Upper lobe of left lung (tissue), 6 donors: ENCODE measurements around the gene PPIA. TPM values are rescaled to one million over a fixed set of nuclear protein-coding genes. Genes with fewer than 3 reads are reported as not detected.
"Not testable (repeated sequence)": the region's sequence is repeated elsewhere in the genome, so short reads cannot be mapped to it uniquely, and the experiment has no call there.

ENCODE experiments used
- ATAC-seq, 2 donors: fragments of 200-7000 bp; cut with Tn5 transposase; one replicate each; pipeline ENCODE4 v1.9.1; 2022; ENCODE audit warnings: mild to moderate bottlenecking in 2 of 2, moderate library complexity in 2 of 2; ENCODE audit not compliant: low FRiP score in 2 of 2
- DNase-seq, 2 donors: peaks; one replicate each; pipeline ENCODE4 v3.0.0-alpha.2; 2019 to 2020
- H3K27ac ChIP-seq, 4 donors: fragments of 200-600 bp; sonication (generic); one replicate each; pipeline ENCODE4 v1.5.1; 2016 to 2019
- H3K27me3 ChIP-seq, 4 donors: fragments of 200-600 bp; sonication (generic); one replicate each; pipeline ENCODE4 v1.5.1; 2017 to 2019
- H3K36me3 ChIP-seq, 4 donors: fragments of 200-600 bp; sonication (generic); one replicate each; pipeline ENCODE4 v1.5.1; 2016 to 2019
- H3K4me1 ChIP-seq, 4 donors: fragments of 200-600 bp; sonication (generic); one replicate each; pipeline ENCODE4 v1.5.1; 2018 to 2019
- H3K4me3 ChIP-seq, 4 donors: fragments of 200-600 bp; sonication (generic); one replicate each; pipeline ENCODE4 v1.5.1; 2017 to 2019; ENCODE audit warnings: mild to moderate bottlenecking in 2 of 4, moderate library complexity in 1 of 4
- H3K9me3 ChIP-seq, 4 donors: fragments of 200-600 bp; sonication (generic); one replicate each; pipeline ENCODE4 v1.5.1; 2018 to 2019
- EP300 ChIP-seq, 4 donors: sonication (generic); formaldehyde crosslinking; IDR thresholded peaks; one replicate each; pipeline ENCODE4 v1.5.1; 2017; ENCODE audit warnings: antibody characterized with exemption in 4 of 4, control low read depth in 2 of 4
- POLR2A ChIP-seq, 4 donors: fragments of 450-650 bp; IDR thresholded peaks; one replicate each; pipeline ENCODE4 v1.5.1; 2016 to 2017; ENCODE audit warnings: antibody characterized with exemption in 4 of 4, mild to moderate bottlenecking in 2 of 4
- POLR2AphosphoS5 ChIP-seq, 2 donors: sonication (generic); formaldehyde crosslinking; IDR thresholded peaks; one replicate each; pipeline ENCODE4 v1.5.1; 2017; ENCODE audit warnings: antibody characterized with exemption in 2 of 2
- WGBS, 2 donors: methylation state at CpG; one replicate each; pipeline ENCODE4 v1.1.5; 2017 to 2018; 5-methylcytosine and 5-hydroxymethylcytosine counted together
- total RNA-seq, 6 donors: library from RNA; depleted of rRNA in 4 of 6; stranded (reverse); fragments of >200 nt in 4 of 6; gene quantifications; one replicate each; pipeline versions ENCODE4 v1.1.0 to v1.2.1, GENCODE V29; 2016 to 2021
- TF ChIP-seq, protein P1 (sequence below), 6 experiments: fragments of 450-650 bp in 4 of 6; fragments of 200-600 bp in 2 of 6; sonication (generic) in 2 of 6; IDR thresholded peaks; one replicate each; pipeline ENCODE4 v1.5.1; 2016 to 2019; ENCODE audit warnings: antibody characterized with exemption in 6 of 6
- donor health status: DM: no; HTN: no; CAD: no; lungs with moderate emphysema.
- donor health status: DM: no; HTN: yes; CAD: no; lungs with severe emphysema.

Gene PPIA
- total RNA-seq, 6 donors from 2014 or later, result 351 to 1,606 (median 1,253) TPM

GRCh38 chr7:44801890-44802289 is 5.4 kb downstream of the PPIA start:
- H3K36me3 ChIP-seq, result peaks cover 32 to 66% (median 52%) of the 10 kb centered on the region in 4 donors
- peaks cover 16 to 29% (median 22%) of the 10 kb centered on the region in 4 donors for H3K4me1 ChIP-seq
- ATAC-seq, result no peak
- DNase-seq, result no peak
- H3K4me3 ChIP-seq, result no peak overlapping the region
- WGBS, 2 donors, result 79 to 95% methylated on average over 5 of the region's 5 CpGs
- H3K9me3 ChIP-seq, result no peaks in the 10 kb centered on the region
- H3K27ac ChIP-seq, result no peak overlapping the region
- TF ChIP-seq EP300 (IDR thresholded peaks at IDR 0.05) (no peak), POLR2AphosphoS5 (IDR thresholded peaks at IDR 0.05) (no peak), POLR2A (IDR thresholded peaks at IDR 0.05) (no peak)
- TF ChIP-seq, protein P1, sequence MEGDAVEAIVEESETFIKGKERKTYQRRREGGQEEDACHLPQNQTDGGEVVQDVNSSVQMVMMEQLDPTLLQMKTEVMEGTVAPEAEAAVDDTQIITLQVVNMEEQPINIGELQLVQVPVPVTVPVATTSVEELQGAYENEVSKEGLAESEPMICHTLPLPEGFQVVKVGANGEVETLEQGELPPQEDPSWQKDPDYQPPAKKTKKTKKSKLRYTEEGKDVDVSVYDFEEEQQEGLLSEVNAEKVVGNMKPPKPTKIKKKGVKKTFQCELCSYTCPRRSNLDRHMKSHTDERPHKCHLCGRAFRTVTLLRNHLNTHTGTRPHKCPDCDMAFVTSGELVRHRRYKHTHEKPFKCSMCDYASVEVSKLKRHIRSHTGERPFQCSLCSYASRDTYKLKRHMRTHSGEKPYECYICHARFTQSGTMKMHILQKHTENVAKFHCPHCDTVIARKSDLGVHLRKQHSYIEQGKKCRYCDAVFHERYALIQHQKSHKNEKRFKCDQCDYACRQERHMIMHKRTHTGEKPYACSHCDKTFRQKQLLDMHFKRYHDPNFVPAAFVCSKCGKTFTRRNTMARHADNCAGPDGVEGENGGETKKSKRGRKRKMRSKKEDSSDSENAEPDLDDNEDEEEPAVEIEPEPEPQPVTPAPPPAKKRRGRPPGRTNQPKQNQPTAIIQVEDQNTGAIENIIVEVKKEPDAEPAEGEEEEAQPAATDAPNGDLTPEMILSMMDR (IDR thresholded peaks at IDR 0.05), result no peak
- H3K27me3 ChIP-seq, result no peaks in the 10 kb centered on the region

DNA sequence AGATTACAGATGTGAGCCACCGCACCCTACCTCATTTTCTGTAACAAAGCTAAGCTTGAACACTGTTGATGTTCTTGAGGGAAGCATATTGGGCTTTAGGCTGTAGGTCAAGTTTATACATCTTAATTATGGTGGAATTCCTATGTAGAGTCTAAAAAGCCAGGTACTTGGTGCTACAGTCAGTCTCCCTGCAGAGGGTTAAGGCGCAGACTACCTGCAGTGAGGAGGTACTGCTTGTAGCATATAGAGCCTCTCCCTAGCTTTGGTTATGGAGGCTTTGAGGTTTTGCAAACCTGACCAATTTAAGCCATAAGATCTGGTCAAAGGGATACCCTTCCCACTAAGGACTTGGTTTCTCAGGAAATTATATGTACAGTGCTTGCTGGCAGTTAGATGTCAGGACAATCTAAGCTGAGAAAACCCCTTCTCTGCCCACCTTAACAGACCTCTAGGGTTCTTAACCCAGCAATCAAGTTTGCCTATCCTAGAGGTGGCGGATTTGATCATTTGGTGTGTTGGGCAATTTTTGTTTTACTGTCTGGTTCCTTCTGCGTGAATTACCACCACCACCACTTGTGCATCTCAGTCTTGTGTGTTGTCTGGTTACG is 6.0 kb downstream of the PPIA start:
- Histone ChIP-seq H3K27me3 (no peaks in the 10 kb centered on the region), H3K9me3 (no peaks in the 10 kb centered on the region), H3K4me3 (no peak overlapping the region), H3K27ac (no peak overlapping the region), H3K4me1 (peaks cover 16 to 29% (median 22%) of the 10 kb centered on the region in 4 donors), H3K36me3 (peaks cover 32 to 66% (median 52%) of the 10 kb centered on the region in 4 donors)
- WGBS, 2 donors, result 96 to 97% methylated on average over 4 to 5 of the region's 5 CpGs
- no peak for TF ChIP-seq EP300 (IDR thresholded peaks at IDR 0.05)
- TF ChIP-seq, protein P1 (IDR thresholded peaks at IDR 0.05), result no peak
- no peak for TF ChIP-seq POLR2A (IDR thresholded peaks at IDR 0.05)
- no peak for TF ChIP-seq POLR2AphosphoS5 (IDR thresholded peaks at IDR 0.05)
- ATAC-seq (no peak), DNase-seq (no peak)

DNA sequence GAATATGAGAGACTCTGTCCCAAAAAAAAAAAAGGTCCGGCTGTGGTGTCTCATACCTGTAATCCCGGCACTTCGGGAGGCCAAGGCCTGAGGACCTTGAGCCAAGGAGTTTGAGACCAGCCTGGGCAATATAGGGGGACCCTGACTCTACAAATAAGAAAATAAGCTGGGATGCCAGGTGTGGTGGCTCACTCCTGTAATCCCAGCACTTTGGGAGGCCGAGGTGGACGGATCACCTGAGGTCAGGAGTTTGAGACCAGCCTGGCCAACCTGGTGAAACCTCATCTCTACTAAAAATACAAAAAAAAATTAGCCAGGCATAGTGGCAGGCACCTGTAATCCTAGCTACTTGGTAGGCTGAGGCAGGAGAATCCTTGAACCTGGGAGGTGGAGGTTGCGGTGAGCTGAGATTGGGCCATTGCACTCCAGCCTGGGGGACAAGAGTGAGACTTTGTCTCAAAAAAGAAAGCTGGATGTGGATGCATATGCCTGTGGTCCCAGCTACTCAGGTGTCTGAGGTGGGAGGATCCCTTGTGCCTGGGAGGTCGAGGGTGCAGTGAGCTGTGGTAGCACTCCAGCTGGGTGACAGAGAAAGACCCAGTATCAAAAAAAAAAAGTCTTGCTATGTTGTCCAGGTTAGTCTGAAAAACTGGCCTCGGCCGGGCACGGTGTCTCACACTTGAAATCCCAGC is 7.5 kb downstream of the PPIA start:
- H3K36me3 ChIP-seq, result peaks cover 32 to 65% (median 52%) of the 10 kb centered on the region in 4 donors

GRCh38 chr7:44805950-44806349 is 9.5 kb downstream of the PPIA start:
- no peak overlapping the region for H3K4me3 ChIP-seq
- H3K4me1 ChIP-seq, result no peaks in the 10 kb centered on the region
- ATAC-seq (no peak), DNase-seq (no peak)
- no peaks in the 10 kb centered on the region for H3K27me3 ChIP-seq
- H3K36me3 ChIP-seq, result peaks cover 21 to 45% (median 36%) of the 10 kb centered on the region in 4 donors
- WGBS, 2 donors, result 94% methylated on average over 5 of the region's 5 CpGs
- H3K27ac ChIP-seq, result no peak overlapping the region
- TF ChIP-seq POLR2AphosphoS5 (IDR thresholded peaks at IDR 0.05) (no peak), EP300 (IDR thresholded peaks at IDR 0.05) (no peak), POLR2A (IDR thresholded peaks at IDR 0.05) (no peak)
- TF ChIP-seq, protein P1 (IDR thresholded peaks at IDR 0.05), result no peak
- no peaks in the 10 kb centered on the region for H3K9me3 ChIP-seq

More for the DNA sequence above, 7.5 kb downstream of the PPIA start:
- peaks cover 7 to 15% (median 10%) of the 10 kb centered on the region in 4 donors for H3K4me1 ChIP-seq
- not testable (repeated sequence) for ATAC-seq, DNase-seq, H3K9me3 ChIP-seq, H3K4me3 ChIP-seq, H3K27me3 ChIP-seq, H3K27ac ChIP-seq
- WGBS, 2 donors, result 91 to 95% methylated on average over 10 of the region's 10 CpGs

DNA sequence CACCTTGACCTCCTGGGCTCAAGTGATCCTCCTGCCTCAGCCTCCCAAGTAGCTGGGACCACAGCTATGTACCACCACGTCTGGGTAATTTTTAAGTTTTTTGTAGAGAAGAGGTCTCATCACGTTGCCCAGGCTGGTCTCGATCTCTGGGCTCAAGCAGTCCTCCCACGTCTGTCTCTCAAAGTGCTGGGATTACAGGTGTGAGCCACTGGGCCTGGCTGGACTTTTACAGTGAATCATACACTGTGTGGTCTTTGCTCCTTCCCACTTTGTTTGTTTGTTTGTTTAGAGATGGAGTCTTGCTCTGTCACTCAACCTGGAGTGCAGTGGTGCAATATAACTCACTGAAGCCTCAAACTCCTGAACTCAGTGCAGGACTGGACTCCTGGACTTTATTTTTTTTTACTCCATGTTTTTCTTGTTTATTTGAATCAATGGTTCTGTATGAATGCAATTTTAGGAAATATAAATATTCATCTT is 12.5 kb downstream of the PPIA start:
- TF ChIP-seq POLR2A (IDR thresholded peaks at IDR 0.05) (no peak), POLR2AphosphoS5 (IDR thresholded peaks at IDR 0.05) (no peak), EP300 (IDR thresholded peaks at IDR 0.05) (no peak)
- TF ChIP-seq, protein P1 (IDR thresholded peaks at IDR 0.05), result no peak
- DNase-seq, result no peak
- H3K36me3 ChIP-seq, result peaks cover 0 to 15% (median 8%) of the 10 kb centered on the region in 4 donors
- H3K9me3 ChIP-seq, result no peaks in the 10 kb centered on the region
- H3K27ac ChIP-seq, result no peak overlapping the region
- no peak overlapping the region for H3K4me3 ChIP-seq
- WGBS, 2 donors, result 85 to 95% methylated on average over 4 of the region's 4 CpGs
- H3K4me1 ChIP-seq, result no peaks in the 10 kb centered on the region
- no peak for ATAC-seq
- no peaks in the 10 kb centered on the region for H3K27me3 ChIP-seq
